Activated CD4-positive, alpha-beta T cell treated with anti-CD3 and anti-CD28 coated beads for 36 hours (primary cell): ENCODE measurements around the gene ASB13. TPM values are rescaled to one million over a fixed set of nuclear protein-coding genes. Genes with fewer than 3 reads are reported as not detected.
A peak's percentile ranks its signal among the peaks of the same experiment; 100 is the strongest.

Experiments used
- ATAC-seq: fragments of 200-7000 bp; cut with Tn5 transposase; one replicate; pipeline ENCODE4 v1.10.0; 2021; ENCODE audit warnings: mild to moderate bottlenecking, moderate library complexity
- CTCF ChIA-PET: fragments of 350-600 bp; sonication (Branson Sonifier 250); formaldehyde crosslinking; loops from one replicate; lab custom pipeline; 2021; ENCODE audit warnings: antibody characterized with exemption; lab: Charles Lee
- POLR2A ChIA-PET: fragments of 350-600 bp; sonication (Branson Sonifier 250); formaldehyde crosslinking; loops from one replicate; lab custom pipeline; 2021; ENCODE audit warnings: antibody characterized with exemption, inconsistent platforms; lab: Charles Lee
- DNase-seq: peaks from one replicate; pipeline ENCODE4 v3.0.0-alpha.2; 2020
- H3K27ac Mint-ChIP-seq: one replicate; pipeline ENCODE4 v1.8.0; 2021; ENCODE audit warnings: mixed read lengths
- H3K27me3 Mint-ChIP-seq: one replicate; pipeline ENCODE4 v1.8.0; 2021; ENCODE audit warnings: mixed read lengths
- H3K36me3 Mint-ChIP-seq: one replicate; pipeline ENCODE4 v1.8.0; 2021; ENCODE audit warnings: low read depth, mixed read lengths
- H3K4me1 Mint-ChIP-seq: one replicate; pipeline ENCODE4 v1.8.0; 2021; ENCODE audit warnings: mixed read lengths
- H3K4me3 Mint-ChIP-seq: one replicate; pipeline ENCODE4 v1.8.0; 2021; ENCODE audit warnings: mild to moderate bottlenecking, moderate library complexity, mixed read lengths
- H3K9me3 Mint-ChIP-seq: one replicate; pipeline ENCODE4 v1.8.0; 2021; ENCODE audit warnings: low read depth, mixed read lengths
- intact Hi-C, 2 experiments: fragments of 100-400 bp; cut with DNase I in 1 of 2; cut with micrococcal nuclease in 1 of 2; formaldehyde crosslinking; loops; one replicate each; pipeline versions ENCODE4 v1.14.2 to v1.15.1; 2022 to 2024; cut with DNase I, micrococcal nuclease
- total RNA-seq, 2 experiments: library from RNA; stranded (reverse); gene quantifications; one replicate each; pipeline ENCODE4 v1.2.3, GENCODE V29; 2021

ASB13 gene
- total RNA-seq, result 1 to 10 TPM; 6.4 to 9.8 TPM

GRCh38 chr10:5666008-5666840, at the start of gene ASB13:
ASB13 (minus strand) TSS chr10:5666595; CDS start chr10:5666551, 44 bp downstream.
- peak; percentile 88 for ATAC-seq
- peak within 1 kb of the TSS; percentile 82 for H3K4me3 Mint-ChIP-seq
- H3K4me1 Mint-ChIP-seq, result peaks cover 11% of the 10 kb centered on the region
- ChIA-PET CTCF (interaction anchor here (1.0 to 1.4 kb wide), 2 partner anchors 21 to 43 kb away, joined by 4 to 7 read pairs; no protein-coding TSS in a partner anchor), POLR2A (no interaction called here)
- H3K36me3 Mint-ChIP-seq, result no peaks in the 10 kb centered on the region
- DNase-seq, result peak; percentile 61
- no peaks in the 10 kb centered on the region for H3K9me3 Mint-ChIP-seq
- no peaks in the 10 kb centered on the region for H3K27me3 Mint-ChIP-seq
- intact Hi-C loops, result loop anchor here (1.0 to 2.0 kb wide), 2 partner anchors 18 to 19 kb away; partner anchors contain the start of gene TASOR2 (in 2 of the 2)
- H3K27ac Mint-ChIP-seq, result peak within 1 kb of the TSS; percentile 71

GRCh38 chr10:5711642-5712041, 45.2 kb upstream of the ASB13 start:
- DNase-seq, result no peak
- H3K9me3 Mint-ChIP-seq, result no peaks in the 10 kb centered on the region
- peaks cover 18% of the 10 kb centered on the region for H3K36me3 Mint-ChIP-seq
- intact Hi-C loops, result loop anchor here (2.0 kb wide), 1 partner anchor 27 kb away; the partner anchor contains the start of gene TASOR2 (in 2 of the 2)
- ChIA-PET CTCF (interaction anchor here (0.8 to 1.6 kb wide), 4 partner anchors 19 to 372 kb away, joined by 3 to 4 read pairs (median 4); no protein-coding TSS in a partner anchor), POLR2A (no interaction called here)
- peaks cover 50% of the 10 kb centered on the region for H3K4me1 Mint-ChIP-seq
- peak overlapping the region; percentile 64 for H3K27ac Mint-ChIP-seq
- no peaks in the 10 kb centered on the region for H3K27me3 Mint-ChIP-seq
- peak; percentile 42 for ATAC-seq
- H3K4me3 Mint-ChIP-seq, result peak overlapping the region; percentile 24

- Mint-ChIP-seq H3K27me3 (no peaks in the 10 kb centered on the region), H3K4me3 (no peak overlapping the region), H3K36me3 (peaks cover 18% of the 10 kb centered on the region), H3K27ac (no peak overlapping the region), H3K4me1 (peaks cover 58% of the 10 kb centered on the region), H3K9me3 (peaks cover 1% of the 10 kb centered on the region)
- intact Hi-C loops, result loop anchor here (2.0 kb wide), 1 partner anchor 26 kb away; the partner anchor contains the start of gene TASOR2 (in 2 of the 2)
- POLR2A ChIA-PET, result no interaction called here
- DNase-seq (no peak), ATAC-seq (peak; percentile 49)
- CTCF ChIA-PET, result interaction anchor here (1.6 kb wide), 1 partner anchor 19 kb away, joined by 4 read pairs; no protein-coding TSS in a partner anchor
These were observed 44.5 kb upstream of the ASB13 start for GRCh38 chr10:5710859-5711258.

GRCh38 chr10:5709865-5710264, 43.5 kb upstream of the ASB13 start:
- Mint-ChIP-seq H3K36me3 (peaks cover 17% of the 10 kb centered on the region), H3K4me1 (peaks cover 65% of the 10 kb centered on the region), H3K27me3 (no peaks in the 10 kb centered on the region), H3K27ac (peak overlapping the region; percentile 5), H3K9me3 (peaks cover 1% of the 10 kb centered on the region), H3K4me3 (no peak overlapping the region)
- ATAC-seq (no peak), DNase-seq (no peak)
- CTCF ChIA-PET, result interaction anchor here (1.6 kb wide), 1 partner anchor 23 kb away, joined by 5 read pairs; no protein-coding TSS in a partner anchor
- intact Hi-C loops, result loop anchor here (2.0 kb wide), 1 partner anchor 25 kb away; the partner anchor contains the start of gene TASOR2 (in 2 of the 2)
- POLR2A ChIA-PET, result no interaction called here

- peaks cover 13% of the 10 kb centered on the region for H3K36me3 Mint-ChIP-seq
- peaks cover 1% of the 10 kb centered on the region for H3K9me3 Mint-ChIP-seq
- ChIA-PET CTCF (interaction anchor here (3.2 kb wide), 1 partner anchor 9 kb away, joined by 11 read pairs; no protein-coding TSS in a partner anchor), POLR2A (no interaction called here)
- no peak overlapping the region for H3K27ac Mint-ChIP-seq
- H3K4me3 Mint-ChIP-seq, result no peak overlapping the region
- ATAC-seq (no peak), DNase-seq (no peak)
- intact Hi-C loops, result no loop called here
- no peaks in the 10 kb centered on the region for H3K27me3 Mint-ChIP-seq
- H3K4me1 Mint-ChIP-seq, result peaks cover 72% of the 10 kb centered on the region
These were observed 42.0 kb upstream of the ASB13 start for GRCh38 chr10:5708356-5708755.

- Mint-ChIP-seq H3K4me1 (peaks cover 50% of the 10 kb centered on the region), H3K27ac (no peak overlapping the region), H3K9me3 (no peaks in the 10 kb centered on the region), H3K36me3 (peaks cover 9% of the 10 kb centered on the region), H3K27me3 (no peaks in the 10 kb centered on the region), H3K4me3 (no peak overlapping the region)
- ATAC-seq (no peak), DNase-seq (no peak)
- intact Hi-C loops, result no loop called here
- ChIA-PET POLR2A (interaction anchor here (0.5 kb wide), 1 partner anchor 364 kb away, joined by 4 read pairs; no protein-coding TSS in a partner anchor), CTCF (no interaction called here)
These were observed 31.7 kb upstream of the ASB13 start for GRCh38 chr10:5698062-5698461.

GRCh38 chr10:5697342-5697741, 30.9 kb upstream of the ASB13 start:
- ChIA-PET CTCF (interaction anchor here (0.8 to 1.0 kb wide), 2 partner anchors 14 to 16 kb away, joined by 3 read pairs; no protein-coding TSS in a partner anchor), POLR2A (no interaction called here)
- Mint-ChIP-seq H3K36me3 (peaks cover 9% of the 10 kb centered on the region), H3K4me3 (no peak overlapping the region), H3K27me3 (no peaks in the 10 kb centered on the region), H3K4me1 (peaks cover 53% of the 10 kb centered on the region), H3K27ac (no peak overlapping the region), H3K9me3 (no peaks in the 10 kb centered on the region)
- intact Hi-C loops, result no loop called here
- ATAC-seq (no peak), DNase-seq (no peak)

- Mint-ChIP-seq H3K27ac (no peak overlapping the region), H3K4me1 (peaks cover 68% of the 10 kb centered on the region), H3K27me3 (no peaks in the 10 kb centered on the region), H3K4me3 (no peak overlapping the region), H3K36me3 (peaks cover 9% of the 10 kb centered on the region), H3K9me3 (no peaks in the 10 kb centered on the region)
- CTCF ChIA-PET, result interaction anchor here (1.4 kb wide), 1 partner anchor 12 kb away, joined by 5 read pairs; no protein-coding TSS in a partner anchor
- ATAC-seq, result no peak
- intact Hi-C loops, result loop anchor here in 1 of 2 experiments (5.0 kb wide), 1 partner anchor 73 kb away; no protein-coding TSS in a partner anchor
- no peak for DNase-seq
- POLR2A ChIA-PET, result no interaction called here
These were observed 28.2 kb upstream of the ASB13 start for GRCh38 chr10:5694573-5694972.

GRCh38 chr10:5692461-5693358, 26.3 kb upstream of the ASB13 start:
- ChIA-PET POLR2A (interaction anchor here (1.0 to 1.6 kb wide), 3 partner anchors 8 to 391 kb away, joined by 3 to 5 read pairs (median 3); partner anchors contain the start of gene TASOR2), CTCF (interaction anchor here (0.6 to 2.1 kb wide), 11 partner anchors 9 to 192 kb away, joined by 3 to 5 read pairs (median 3); no protein-coding TSS in a partner anchor)
- Mint-ChIP-seq H3K27me3 (no peaks in the 10 kb centered on the region), H3K36me3 (peaks cover 11% of the 10 kb centered on the region), H3K4me3 (peak overlapping the region; percentile 79), H3K9me3 (no peaks in the 10 kb centered on the region), H3K4me1 (peaks cover 76% of the 10 kb centered on the region), H3K27ac (peak overlapping the region; percentile 87)
- intact Hi-C loops, result loop anchor here in 1 of 2 experiments (1.0 to 5.0 kb wide), 2 partner anchors 7 to 75 kb away; no protein-coding TSS in a partner anchor
- DNase-seq, result peak; percentile 85
- peak; percentile 88 for ATAC-seq

- Mint-ChIP-seq H3K27me3 (no peaks in the 10 kb centered on the region), H3K27ac (peak overlapping the region; percentile 38), H3K36me3 (peaks cover 11% of the 10 kb centered on the region), H3K4me3 (peak overlapping the region; percentile 79), H3K9me3 (no peaks in the 10 kb centered on the region), H3K4me1 (peaks cover 75% of the 10 kb centered on the region)
- DNase-seq, result no peak
- intact Hi-C loops, result loop anchor here (1.0 to 5.0 kb wide), 2 partner anchors 42 to 76 kb away; no protein-coding TSS in a partner anchor
- ChIA-PET POLR2A (no interaction called here), CTCF (interaction anchor here (0.6 to 2.1 kb wide), 9 partner anchors 10 to 182 kb away, joined by 3 to 6 read pairs (median 3); no protein-coding TSS in a partner anchor)
- no peak for ATAC-seq
These were observed 25.4 kb upstream of the ASB13 start for GRCh38 chr10:5691786-5692185.
